Right renal cortex interstitium (tissue), 3 donors: ENCODE measurements around the gene NR1I2. TPM values are rescaled to one million over a fixed set of nuclear protein-coding genes. Genes with fewer than 3 reads are reported as not detected.

ENCODE experiments used
- DNase-seq, 3 donors: peaks; one replicate each; pipeline ENCODE4 v3.0.0-alpha.2; 2013; ENCODE audit warnings: low read depth in 3 of 3, low spot score in 2 of 3
- polyA plus RNA-seq, 3 donors: library from polyadenylated mRNA; unstranded; fragments of 120-200 nt; gene quantifications; one replicate each; pipeline ENCODE4 v1.2.1, GENCODE V29; 2013; ENCODE audit not compliant: insufficient read length in 3 of 3

NR1I2 gene
- polyA plus RNA-seq = under 1 TPM; 0.49 to 0.54 (median 0.54) TPM

- no peak for DNase-seq
Observed at GRCh38 chr3:119781330-119782198, at the start of gene NR1I2. NR1I2 (plus strand) TSS chr3:119782101.

- DNase-seq = no peak
Observed at GRCh38 chr3:119733812-119734211, 48.1 kb upstream of the NR1I2 start.

- DNase-seq = no peak
Observed at GRCh38 chr3:119738741-119739140, 43.2 kb upstream of the NR1I2 start.

- no peak for DNase-seq
Observed at GRCh38 chr3:119741657-119742590, 40.0 kb upstream of the NR1I2 start.

- no peak for DNase-seq
Observed at GRCh38 chr3:119743921-119744320, 38.0 kb upstream of the NR1I2 start.

- no peak for DNase-seq
Observed at GRCh38 chr3:119745942-119746341, 36.0 kb upstream of the NR1I2 start.

GRCh38 chr3:119746423-119746822 is 35.5 kb upstream of the NR1I2 start:
- no peak for DNase-seq

- DNase-seq = no peak
Observed at GRCh38 chr3:119747357-119747756, 34.5 kb upstream of the NR1I2 start.

- DNase-seq = no peak
Observed at GRCh38 chr3:119748991-119749390, 32.9 kb upstream of the NR1I2 start.

GRCh38 chr3:119751423-119751822 is 30.5 kb upstream of the NR1I2 start:
- DNase-seq = no peak

GRCh38 chr3:119759962-119760361 is 21.9 kb upstream of the NR1I2 start:
- DNase-seq = no peak

GRCh38 chr3:119762876-119763275 is 19.0 kb upstream of the NR1I2 start:
- DNase-seq = no peak

- no peak for DNase-seq
Observed at GRCh38 chr3:119763466-119763865, 18.4 kb upstream of the NR1I2 start.

GRCh38 chr3:119765239-119765638 is 16.7 kb upstream of the NR1I2 start:
- DNase-seq = no peak

GRCh38 chr3:119767936-119768601 is 13.8 kb upstream of the NR1I2 start:
- DNase-seq = no peak

GRCh38 chr3:119768668-119769393 is 13.1 kb upstream of the NR1I2 start:
- no peak for DNase-seq

GRCh38 chr3:119769394-119770149 is 12.3 kb upstream of the NR1I2 start:
- no peak for DNase-seq

GRCh38 chr3:119774444-119774843 is 7.5 kb upstream of the NR1I2 start:
- no peak for DNase-seq

- no peak for DNase-seq
Observed at GRCh38 chr3:119776304-119776703, 5.6 kb upstream of the NR1I2 start.

- DNase-seq = no peak
Observed at GRCh38 chr3:119778176-119778575, 3.7 kb upstream of the NR1I2 start.
